Endothelial cell of umbilical vein (primary cell): ENCODE data around the gene OR52B2. TPM values are rescaled to one million over a fixed set of nuclear protein-coding genes. Genes with fewer than 3 reads are reported as not detected.

Experiments
- BruUV-seq: library from RNA; stranded (reverse); fragments of 400-500 nt; replicated peaks from 2 replicates; lab custom pipeline; 2021; lab: Mats Ljungman, UMichigan
- CTCF ChIA-PET: fragments of 300-600, 350-600 bp; sonication (Branson Sonifier 250); formaldehyde crosslinking; loops from one replicate; lab custom pipeline; 2021; ENCODE audit warnings: antibody characterized with exemption, inconsistent platforms; lab: Charles Lee
- POLR2A ChIA-PET: fragments of 300-600, 350-600 bp; sonication (Branson Sonifier 250); formaldehyde crosslinking; loops from one replicate; lab custom pipeline; 2021; ENCODE audit warnings: antibody characterized with exemption, inconsistent platforms; lab: Charles Lee
- DNase-seq: peaks from one replicate; pipeline ENCODE4 v3.0.0-alpha.2; 2011; ENCODE audit warnings: low read depth, low spot score
- FAIRE-seq: peaks from 2 replicates; lab custom pipeline; 2011; peaks lifted over from hg19 to GRCh38; lab: Jason Lieb, UNC
- H2AFZ ChIP-seq: 2 replicates; pipeline ENCODE4 v1.6.0; 2012; ENCODE audit warnings: low read depth, low read length, control low read depth, inconsistent platforms
- H3K27ac ChIP-seq: 2 replicates; pipeline ENCODE4 v1.5.1; 2011; ENCODE audit warnings: low read depth, mild to moderate bottlenecking, control low read depth, low read length, moderate library complexity; ENCODE audit not compliant: insufficient read depth
- H3K27me3 ChIP-seq, 2 experiments: 2 replicates each; pipeline versions ENCODE4 v1.6.0 to v1.6.1; 2011; ENCODE audit warnings: low read length in 2 of 2, mixed read lengths in 1 of 2; ENCODE audit not compliant: control insufficient read depth in 2 of 2, insufficient read depth in 2 of 2
- H3K36me3 ChIP-seq, 2 experiments: 2 replicates in 1 of 2; 3 replicates in 1 of 2; pipeline ENCODE4 v1.5.1; 2011; ENCODE audit warnings: low read length in 2 of 2, mild to moderate bottlenecking in 1 of 2, moderate library complexity in 1 of 2; ENCODE audit not compliant: control insufficient read depth in 2 of 2, insufficient read depth in 2 of 2; ENCODE audit errors: extremely low read depth in 1 of 2
- H3K4me1 ChIP-seq: 3 replicates; pipeline ENCODE4 v1.5.1; 2011; ENCODE audit warnings: mild to moderate bottlenecking, low read length; ENCODE audit not compliant: control insufficient read depth, insufficient read depth; ENCODE audit errors: extremely low read depth
- H3K4me2 ChIP-seq: 2 replicates; pipeline ENCODE4 v1.6.1; 2011; ENCODE audit warnings: low read length, control low read depth, mixed read lengths; ENCODE audit not compliant: insufficient read depth
- H3K4me3 ChIP-seq, 3 experiments: fragments of 200-600 bp in 1 of 3; sonication (generic), shearing (Covaris generic) in 1 of 3; replicated peaks in 1 of 3; 2 replicates each; pipeline ENCODE4 v1.5.1; 2011 to 2016; ENCODE audit warnings: control low read depth in 3 of 3, low read length in 3 of 3, mild to moderate bottlenecking in 2 of 3, inconsistent platforms in 1 of 3, low read depth in 1 of 3, moderate library complexity in 1 of 3; ENCODE audit not compliant: insufficient read depth in 1 of 3
- H3K79me2 ChIP-seq: 2 replicates; pipeline ENCODE4 v1.6.0; 2012; ENCODE audit warnings: low read length, inconsistent platforms; ENCODE audit not compliant: control insufficient read depth, insufficient read depth
- H3K9ac ChIP-seq: replicated peaks from 2 replicates; pipeline ENCODE3; 2011; ENCODE audit warnings: low read length, control low read depth; ENCODE audit not compliant: insufficient read depth; ENCODE audit errors: extremely low read depth
- H3K9me1 ChIP-seq: replicated peaks from 3 replicates; pipeline ENCODE4 v1.6.0; 2011; ENCODE audit warnings: mild to moderate bottlenecking, low read length; ENCODE audit not compliant: control insufficient read depth, insufficient read depth; ENCODE audit errors: extremely low read depth
- H3K9me3 ChIP-seq: replicated peaks from 2 replicates; pipeline ENCODE4 v1.5.1; 2012; ENCODE audit warnings: low read length, inconsistent platforms; ENCODE audit not compliant: control insufficient read depth, insufficient read depth
- H4K20me1 ChIP-seq: replicated peaks from 2 replicates; pipeline ENCODE3; 2011; ENCODE audit warnings: mild to moderate bottlenecking, low read length; ENCODE audit not compliant: control insufficient read depth, insufficient read depth; ENCODE audit errors: extremely low read depth
- EZH2 ChIP-seq: IDR thresholded peaks from 2 replicates; pipeline ENCODE4 v1.6.1; 2012; ENCODE audit warnings: borderline replicate concordance, low read depth, mild to moderate bottlenecking, moderate library complexity, low read length, inconsistent platforms; ENCODE audit not compliant: severe bottlenecking
- FOS ChIP-seq: IDR thresholded peaks from 2 replicates; pipeline ENCODE4 v1.6.1; 2011; ENCODE audit warnings: mild to moderate bottlenecking, low read length, moderate library complexity, borderline replicate concordance; ENCODE audit not compliant: insufficient read depth
- GATA2 ChIP-seq: IDR thresholded peaks from 2 replicates; pipeline ENCODE4 v1.7.0; 2011; ENCODE audit warnings: low read depth, mild to moderate bottlenecking, moderate library complexity, mixed read lengths, low read length; ENCODE audit not compliant: insufficient read length, insufficient read depth
- JUN ChIP-seq: IDR thresholded peaks from 2 replicates; pipeline ENCODE4 v1.6.1; 2011; ENCODE audit warnings: borderline replicate concordance, low read depth; ENCODE audit not compliant: insufficient read length, insufficient read depth
- MYC ChIP-seq: IDR thresholded peaks from one replicate; pipeline ENCODE4 v1.6.1; 2011; ENCODE audit warnings: mild to moderate bottlenecking, low read depth, low read length
- POLR2A ChIP-seq: IDR thresholded peaks from 2 replicates; pipeline ENCODE4 v1.6.1; 2012; ENCODE audit warnings: low read depth, mild to moderate bottlenecking, control low read depth, low read length
- POLR2AphosphoS5 ChIP-seq: IDR thresholded peaks from 2 replicates; pipeline ENCODE4 v1.6.1; 2012; ENCODE audit warnings: low read depth, mild to moderate bottlenecking, control low read depth, low read length, moderate library complexity; ENCODE audit not compliant: insufficient read depth
- dilution Hi-C: fragments of 300-500 bp; cut with MboI; formaldehyde crosslinking; loops from one replicate; pipeline ENCODE4 v1.15.0; 2019; ENCODE audit warnings: low sequenced_read_pairs; ENCODE audit not compliant: extremely low pct_ligation_motif_present
- intact Hi-C: fragments of 100-400 bp; cut with micrococcal nuclease; formaldehyde crosslinking; loops from one replicate; pipeline ENCODE4 v1.10.0; 2022
- polyA plus RNA-seq, 4 experiments: library from polyadenylated mRNA; depleted of rRNA in 3 of 4; stranded (reverse) in 3 of 4; unstranded in 1 of 4; fragments of >200 nt; gene quantifications; 2 replicates each; pipeline versions ENCODE4 v1.2.1 to v1.2.3, GENCODE V29; 2011 to 2012; ENCODE audit warnings: missing spikeins in 1 of 4
- total RNA-seq: library from RNA; stranded (reverse); gene quantifications from 2 replicates; pipeline ENCODE4 v1.2.3, GENCODE V29; 2021
- TF ChIP-seq, protein P1 (sequence below), 2 donors: IDR thresholded peaks; 1 replicate in 1 of 2; 2 replicates in 1 of 2; pipeline ENCODE4 v1.5.1; 2011; ENCODE audit warnings: low read length in 2 of 2, mild to moderate bottlenecking in 2 of 2, moderate library complexity in 2 of 2, control low read depth in 1 of 2, inconsistent platforms in 1 of 2, low read depth in 1 of 2; ENCODE audit not compliant: insufficient read depth in 1 of 2; ENCODE audit errors: extremely low read depth in 1 of 2
- TF ChIP-seq, protein P2 (sequence below): IDR thresholded peaks from 2 replicates; pipeline ENCODE4 v1.6.1; 2011; ENCODE audit not compliant: insufficient read depth, insufficient read length

OR52B2 gene
- total and polyA plus RNA-seq, 2 donors (not counting 3 experiments of a cell fraction or from before 2014, with no cell fraction given) = not detected

- intact Hi-C loops (no loop called here), dilution Hi-C loops (no loop called here)
- Histone ChIP-seq H3K36me3 (peaks cover 0 to 31% of the 10 kb centered on the region in 2 experiments), H3K4me1 (peaks cover 6% of the 10 kb centered on the region), H3K9me1 (no peaks in the 10 kb centered on the region), H3K4me2 (no peak overlapping the region), H2AFZ (no peak overlapping the region), H3K79me2 (no peaks in the 10 kb centered on the region), H3K9ac (no peak overlapping the region), H3K4me3 (no peak overlapping the region), H3K9me3 (no peaks in the 10 kb centered on the region), H4K20me1 (no peaks in the 10 kb centered on the region), H3K27me3 (no peaks in the 10 kb centered on the region), H3K27ac (no peak overlapping the region)
- no peak for TF ChIP-seq POLR2A
- no peak for TF ChIP-seq FOS
- no peak for TF ChIP-seq MYC
- TF ChIP-seq GATA2 = no peak
- no peak for TF ChIP-seq EZH2
- no peak for TF ChIP-seq POLR2AphosphoS5
- no peak for DNase-seq
- BruUV-seq = no TSS peak
- POLR2A ChIA-PET = no interaction called here
- FAIRE-seq = no peak
- CTCF ChIA-PET = no interaction called here
Measured at GRCh38 chr11:6214530-6214929, 44.4 kb upstream of the OR52B2 start.

GRCh38 chr11:6210274-6210955, 40.3 kb upstream of the OR52B2 start:
- DNase-seq (no peak), FAIRE-seq (no peak)
- Histone ChIP-seq H3K4me2 (no peak overlapping the region), H3K79me2 (no peaks in the 10 kb centered on the region), H3K4me1 (no peaks in the 10 kb centered on the region), H3K27ac (no peak overlapping the region), H4K20me1 (no peaks in the 10 kb centered on the region), H3K9ac (no peak overlapping the region), H2AFZ (no peak overlapping the region), H3K4me3 (no peak overlapping the region), H3K9me3 (no peaks in the 10 kb centered on the region), H3K27me3 (no peaks in the 10 kb centered on the region), H3K9me1 (no peaks in the 10 kb centered on the region), H3K36me3 (peaks cover 0 to 20% of the 10 kb centered on the region in 2 experiments)
- CTCF ChIA-PET = no interaction called here
- TF ChIP-seq POLR2AphosphoS5 (no peak), FOS (no peak), POLR2A (no peak), EZH2 (no peak), JUN (no peak), MYC (no peak), GATA2 (no peak)
- TF ChIP-seq, protein P1, sequence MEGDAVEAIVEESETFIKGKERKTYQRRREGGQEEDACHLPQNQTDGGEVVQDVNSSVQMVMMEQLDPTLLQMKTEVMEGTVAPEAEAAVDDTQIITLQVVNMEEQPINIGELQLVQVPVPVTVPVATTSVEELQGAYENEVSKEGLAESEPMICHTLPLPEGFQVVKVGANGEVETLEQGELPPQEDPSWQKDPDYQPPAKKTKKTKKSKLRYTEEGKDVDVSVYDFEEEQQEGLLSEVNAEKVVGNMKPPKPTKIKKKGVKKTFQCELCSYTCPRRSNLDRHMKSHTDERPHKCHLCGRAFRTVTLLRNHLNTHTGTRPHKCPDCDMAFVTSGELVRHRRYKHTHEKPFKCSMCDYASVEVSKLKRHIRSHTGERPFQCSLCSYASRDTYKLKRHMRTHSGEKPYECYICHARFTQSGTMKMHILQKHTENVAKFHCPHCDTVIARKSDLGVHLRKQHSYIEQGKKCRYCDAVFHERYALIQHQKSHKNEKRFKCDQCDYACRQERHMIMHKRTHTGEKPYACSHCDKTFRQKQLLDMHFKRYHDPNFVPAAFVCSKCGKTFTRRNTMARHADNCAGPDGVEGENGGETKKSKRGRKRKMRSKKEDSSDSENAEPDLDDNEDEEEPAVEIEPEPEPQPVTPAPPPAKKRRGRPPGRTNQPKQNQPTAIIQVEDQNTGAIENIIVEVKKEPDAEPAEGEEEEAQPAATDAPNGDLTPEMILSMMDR (IDR thresholded peaks at IDR 0.05; ENCODE audit: extremely low read depth in 1 of 2, insufficient read depth in 1 of 2, low read depth in 1 of 2, low read length in 2 of 2) = no peak
- TF ChIP-seq, protein P2, sequence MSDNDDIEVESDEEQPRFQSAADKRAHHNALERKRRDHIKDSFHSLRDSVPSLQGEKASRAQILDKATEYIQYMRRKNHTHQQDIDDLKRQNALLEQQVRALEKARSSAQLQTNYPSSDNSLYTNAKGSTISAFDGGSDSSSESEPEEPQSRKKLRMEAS = no peak
- intact Hi-C loops = no loop called here
- POLR2A ChIA-PET = no interaction called here
- BruUV-seq = no TSS peak
- dilution Hi-C loops = no loop called here
